Natural killer cell treated with Interleukin-12 subunit alpha and Interleukin-12 subunit beta and Interleukin-15 and Interleukin-18, amount 100 ng/mL, for 72 hours (primary cell): ENCODE results near the gene TPI1. TPM values are rescaled to one million over a fixed set of nuclear protein-coding genes. Genes with fewer than 3 reads are reported as not detected.

ENCODE experiments used
- ATAC-seq, 2 donors: fragments of 150-1000 bp; cut with Tn5 transposase in 1 of 2; sonication (Bioruptor Pico), chemical (Tn5 transposase) in 1 of 2; 2 replicates each; pipeline ENCODE4 v1.10.0; 2021
- DNase-seq: peaks from one replicate; pipeline ENCODE4 v3.0.0; 2022; ENCODE audit warnings: low spot score
- H3K27ac Mint-ChIP-seq, 2 donors: 1 replicate in 1 of 2; 2 replicates in 1 of 2; pipeline ENCODE4 v1.8.0; 2022; ENCODE audit warnings: mixed read lengths in 2 of 2, mild to moderate bottlenecking in 1 of 2, moderate library complexity in 1 of 2
- H3K27me3 Mint-ChIP-seq, 2 donors: 1 replicate in 1 of 2; 2 replicates in 1 of 2; pipeline ENCODE4 v1.8.0; 2022; ENCODE audit warnings: mixed read lengths in 2 of 2
- H3K36me3 Mint-ChIP-seq: one replicate; pipeline ENCODE4 v1.8.0; 2022; ENCODE audit warnings: mixed read lengths
- H3K4me1 Mint-ChIP-seq, 2 donors: 1 replicate in 1 of 2; 2 replicates in 1 of 2; pipeline ENCODE4 v1.8.0; 2022; ENCODE audit warnings: low read depth in 2 of 2, mixed read lengths in 2 of 2, mild to moderate bottlenecking in 1 of 2
- H3K4me3 Mint-ChIP-seq: one replicate; pipeline ENCODE4 v1.8.0; 2022; ENCODE audit warnings: mixed read lengths
- H3K9me3 Mint-ChIP-seq: 2 replicates; pipeline ENCODE4 v1.8.0; 2022; ENCODE audit warnings: mixed read lengths
- total RNA-seq, 2 donors: library from RNA; stranded (reverse); gene quantifications; one replicate each; pipeline ENCODE4 v1.2.3, GENCODE V29; 2022

TPI1 gene
- total RNA-seq, 2 donors from 2014 or later, result 1,157 to 1,903 TPM

- Mint-ChIP-seq H3K9me3 (no peaks in the 10 kb centered on the region), H3K4me3 (no peak overlapping the region), H3K27ac (no peak overlapping the region), H3K36me3 (no peaks in the 10 kb centered on the region), H3K4me1 (peaks cover 13 to 15% of the 10 kb centered on the region in 2 donors), H3K27me3 (peaks cover 0 to 7% of the 10 kb centered on the region in 2 donors)
- DNase-seq, result no peak
- ATAC-seq, result no peak
These were observed 42.3 kb downstream of the TPI1 start for GRCh38 chr12:6909421-6910145.

DNA sequence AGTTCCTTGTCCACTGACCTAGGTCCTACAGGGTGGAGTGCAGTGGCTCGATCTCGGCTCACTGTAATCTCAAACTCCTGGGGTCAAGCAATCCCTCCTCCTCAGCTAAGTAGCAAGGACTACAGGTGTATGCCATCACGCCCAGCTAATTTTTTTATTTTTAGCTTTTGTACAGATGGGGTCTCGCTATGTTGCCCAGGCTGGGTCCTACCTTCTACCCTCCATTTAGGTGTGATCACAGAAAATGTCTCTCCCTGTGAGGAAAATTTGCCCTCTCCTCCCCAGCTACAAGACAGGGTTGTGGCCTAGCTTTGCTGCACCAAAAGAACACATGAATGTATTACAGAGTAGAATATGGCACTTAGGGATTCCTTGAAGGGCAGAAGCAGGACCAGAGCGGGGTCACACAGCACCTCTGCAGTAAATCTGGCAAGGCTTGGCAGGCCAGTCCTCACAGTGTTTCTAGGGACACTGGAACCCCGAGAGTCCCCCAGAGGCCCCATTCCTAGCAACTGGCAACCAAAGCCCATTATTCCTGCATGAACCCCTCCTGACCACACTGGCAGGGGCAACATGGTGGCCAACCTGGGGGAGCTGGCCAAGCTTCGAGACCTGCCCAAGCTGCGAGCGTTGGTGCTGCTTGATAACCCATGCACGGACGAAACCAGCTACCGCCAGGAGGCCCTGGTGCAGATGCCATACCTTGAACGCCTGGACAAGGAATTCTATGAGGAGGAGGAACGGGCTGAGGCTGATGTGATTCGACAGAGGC is 45.0 kb downstream of the TPI1 start:
- DNase-seq, result no peak
- no peaks in the 10 kb centered on the region for H3K9me3 Mint-ChIP-seq
- H3K4me1 Mint-ChIP-seq, result peaks cover 26% of the 10 kb centered on the region in 2 donors
- ATAC-seq, result no peak
- peak overlapping the region; percentile 67 to 80 for H3K27ac Mint-ChIP-seq
- peaks cover 0 to 7% of the 10 kb centered on the region in 2 donors for H3K27me3 Mint-ChIP-seq
- peak overlapping the region; percentile 95 for H3K4me3 Mint-ChIP-seq
- H3K36me3 Mint-ChIP-seq, result no peaks in the 10 kb centered on the region

- Mint-ChIP-seq H3K36me3 (no peaks in the 10 kb centered on the region), H3K27ac (peak within 1 kb of the TSS; percentile 67 to 80), H3K4me1 (peaks cover 26% of the 10 kb centered on the region in 2 donors), H3K9me3 (no peaks in the 10 kb centered on the region), H3K4me3 (peak within 1 kb of the TSS; percentile 95), H3K27me3 (peaks cover 0 to 7% of the 10 kb centered on the region in 2 donors)
- peak; percentile 95 to 96 for ATAC-seq
- DNase-seq, result peak; percentile 85
These were observed 47.1 kb downstream of the TPI1 start, which contains the start of gene ENO2 for GRCh38 chr12:6914246-6914946. TSS of gene ENO2 (plus strand) at chr12:6914580. CDS start at chr12:6915833, 1,253 bp downstream.

DNA sequence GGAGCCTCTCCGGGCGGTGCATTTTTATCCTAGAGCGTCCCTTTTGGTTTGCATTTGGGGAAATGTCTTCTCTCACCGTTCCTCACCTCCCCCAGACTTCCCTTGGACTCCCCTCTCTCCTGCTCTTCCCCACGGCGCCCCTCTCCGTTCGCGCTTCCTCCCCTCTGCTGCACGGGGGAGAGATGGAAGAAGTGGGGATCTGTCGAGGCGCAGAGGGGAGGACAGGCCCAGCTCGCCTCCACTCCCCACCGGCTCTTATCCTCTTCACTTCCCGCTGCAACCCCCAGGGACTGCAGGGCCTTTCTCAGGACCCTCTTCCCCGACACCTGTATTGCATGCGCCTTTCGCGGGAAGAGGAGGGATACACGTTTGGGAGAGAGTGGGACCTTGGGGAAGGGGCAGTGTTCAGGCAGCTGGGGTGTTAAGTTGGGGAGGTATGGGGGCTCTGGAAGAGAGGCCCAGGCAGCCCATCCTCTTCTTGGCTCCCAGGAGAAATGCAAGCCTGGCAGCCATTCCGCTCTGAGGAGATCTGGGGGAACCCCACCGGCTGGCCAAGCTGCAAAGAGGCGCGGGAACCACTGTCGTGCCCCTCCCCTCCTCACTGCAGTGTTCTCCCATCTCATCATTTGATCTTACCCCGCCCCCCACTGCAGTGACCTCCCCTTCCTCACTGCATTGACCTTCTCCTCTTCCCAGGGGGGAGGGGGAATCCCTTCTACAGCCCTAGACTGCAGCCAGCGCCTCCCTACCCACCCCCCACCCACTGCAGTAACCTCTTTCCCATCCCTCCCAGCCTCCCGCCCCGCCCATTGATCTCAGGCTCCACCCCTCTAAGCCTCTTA is 47.8 kb downstream of the TPI1 start:
- peak overlapping the region; percentile 95 for H3K4me3 Mint-ChIP-seq
- H3K9me3 Mint-ChIP-seq, result no peaks in the 10 kb centered on the region
- H3K36me3 Mint-ChIP-seq, result no peaks in the 10 kb centered on the region

DNA sequence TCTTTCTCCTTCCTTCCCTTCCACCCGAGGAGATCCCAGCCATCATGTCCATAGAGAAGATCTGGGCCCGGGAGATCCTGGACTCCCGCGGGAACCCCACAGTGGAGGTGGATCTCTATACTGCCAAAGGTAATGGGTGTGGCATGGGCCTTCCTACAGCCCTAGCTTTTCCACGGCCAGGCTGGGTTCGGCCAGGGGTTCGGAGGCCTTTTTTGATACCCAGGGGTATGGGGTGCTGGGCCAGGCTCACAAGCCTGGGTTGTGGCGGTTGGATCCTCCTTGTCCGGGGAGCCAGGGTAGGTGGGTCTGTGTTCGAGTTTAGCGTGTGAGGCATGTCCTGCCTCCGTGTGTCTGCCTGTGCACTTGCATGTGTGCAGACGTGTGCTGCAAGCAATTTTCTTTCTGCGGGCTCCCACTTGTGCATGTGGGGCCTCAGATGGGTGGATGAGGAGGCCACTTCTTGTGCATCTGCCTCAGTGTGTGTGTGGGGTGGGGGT is 48.5 kb downstream of the TPI1 start:
- no peak for ATAC-seq
- H3K27ac Mint-ChIP-seq, result no peak overlapping the region
- DNase-seq, result no peak
- peak overlapping the region; percentile 95 for H3K4me3 Mint-ChIP-seq
- H3K36me3 Mint-ChIP-seq, result no peaks in the 10 kb centered on the region
- H3K4me1 Mint-ChIP-seq, result peaks cover 26 to 29% of the 10 kb centered on the region in 2 donors
- H3K9me3 Mint-ChIP-seq, result no peaks in the 10 kb centered on the region
- H3K27me3 Mint-ChIP-seq, result peaks cover 0 to 7% of the 10 kb centered on the region in 2 donors

More for the DNA sequence above, 47.8 kb downstream of the TPI1 start:
- Mint-ChIP-seq H3K27ac (peak overlapping the region; percentile 67 to 80), H3K27me3 (peaks cover 0 to 7% of the 10 kb centered on the region in 2 donors), H3K4me1 (peaks cover 26 to 29% of the 10 kb centered on the region in 2 donors)
- ATAC-seq (no peak), DNase-seq (no peak)

- Mint-ChIP-seq H3K4me3 (peak overlapping the region; percentile 95), H3K27ac (no peak overlapping the region), H3K36me3 (no peaks in the 10 kb centered on the region), H3K4me1 (peaks cover 26 to 29% of the 10 kb centered on the region in 2 donors), H3K9me3 (no peaks in the 10 kb centered on the region), H3K27me3 (peaks cover 0 to 7% of the 10 kb centered on the region in 2 donors)
- DNase-seq (no peak), ATAC-seq (no peak)
These were observed 49.3 kb downstream of the TPI1 start for GRCh38 chr12:6916426-6917200.

DNA sequence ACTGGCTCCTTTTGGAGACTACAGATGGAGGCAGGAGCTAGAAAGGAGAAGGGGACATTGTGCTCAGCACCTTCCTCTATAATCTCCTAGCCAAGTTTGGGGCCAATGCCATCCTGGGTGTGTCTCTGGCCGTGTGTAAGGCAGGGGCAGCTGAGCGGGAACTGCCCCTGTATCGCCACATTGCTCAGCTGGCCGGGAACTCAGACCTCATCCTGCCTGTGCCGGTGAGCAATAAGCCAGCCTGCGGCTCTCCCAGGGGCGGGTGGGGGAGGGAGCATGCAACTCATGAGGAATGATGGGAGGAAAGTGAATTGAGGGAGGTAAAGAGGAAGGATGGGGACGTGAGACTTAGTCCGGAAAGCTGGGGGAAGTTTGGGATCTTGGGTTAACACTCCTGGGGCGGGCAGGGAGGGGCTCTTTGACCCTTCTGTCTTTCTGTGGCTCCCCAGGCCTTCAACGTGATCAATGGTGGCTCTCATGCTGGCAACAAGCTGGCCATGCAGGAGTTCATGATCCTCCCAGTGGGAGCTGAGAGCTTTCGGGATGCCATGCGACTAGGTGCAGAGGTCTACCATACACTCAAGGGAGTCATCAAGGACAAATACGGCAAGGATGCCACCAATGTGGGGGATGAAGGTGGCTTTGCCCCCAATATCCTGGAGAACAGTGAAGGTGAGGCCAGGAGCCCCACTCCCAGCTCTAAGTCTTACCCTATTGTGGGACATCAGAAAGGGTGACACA is 50.3 kb downstream of the TPI1 start:
- H3K27me3 Mint-ChIP-seq, result peaks cover 0 to 6% of the 10 kb centered on the region in 2 donors
- no peak overlapping the region for H3K4me3 Mint-ChIP-seq
- no peak overlapping the region for H3K27ac Mint-ChIP-seq
- ATAC-seq, result no peak
- H3K36me3 Mint-ChIP-seq, result no peaks in the 10 kb centered on the region
- peaks cover 23 to 28% of the 10 kb centered on the region in 2 donors for H3K4me1 Mint-ChIP-seq
- DNase-seq, result no peak
- H3K9me3 Mint-ChIP-seq, result no peaks in the 10 kb centered on the region

GRCh38 chr12:6919588-6919987 is 52.3 kb downstream of the TPI1 start:
- no peak overlapping the region for H3K4me3 Mint-ChIP-seq
- DNase-seq (no peak), ATAC-seq (no peak)
- H3K9me3 Mint-ChIP-seq, result no peaks in the 10 kb centered on the region
- H3K27me3 Mint-ChIP-seq, result no peaks in the 10 kb centered on the region
- peaks cover 20 to 24% of the 10 kb centered on the region in 2 donors for H3K4me1 Mint-ChIP-seq
- no peaks in the 10 kb centered on the region for H3K36me3 Mint-ChIP-seq
- peak overlapping the region; percentile 3 to 11 for H3K27ac Mint-ChIP-seq

Other genes starting within 250 kb of the TPI1 start
- gene LPAR5, start 231.6 kb upstream of the TPI1 start, total RNA-seq, result 10 to 100 TPM in 1 of 2 donors, 1 to 10 TPM in 1; 5.6 to 10.6 TPM
- 1 to 10 TPM in 1 of 2 donors, under 1 TPM in 1; 0.98 to 2.1 TPM for gene ACRBP, start 220.1 kb upstream of the TPI1 start, total RNA-seq
- 10 to 100 TPM; 13.0 to 16.7 TPM for gene ING4, start 204.4 kb upstream of the TPI1 start, total RNA-seq
- 10 to 100 TPM; 81.1 to 90.0 TPM for gene ZNF384, start 178.2 kb upstream of the TPI1 start, total RNA-seq
- gene PIANP, start 166.7 kb upstream of the TPI1 start, total RNA-seq, result under 1 TPM in 1 of 2 donors, not detected in 1; 0.17 TPM
- gene COPS7A, start 143.5 kb upstream of the TPI1 start, total RNA-seq, result 10 to 100 TPM; 49.6 to 60.6 TPM
- gene MLF2, start 114.4 kb upstream of the TPI1 start, total RNA-seq, result 100 to 1,000 TPM in 1 of 2 donors, 10 to 100 TPM in 1; 98.3 to 124 TPM
- 10 to 100 TPM; 50.4 to 93.8 TPM for gene PTMS, start 101.2 kb upstream of the TPI1 start, total RNA-seq
- gene LAG3, start 95.0 kb upstream of the TPI1 start, total RNA-seq, result 100 to 1,000 TPM in 1 of 2 donors, 10 to 100 TPM in 1; 78.2 to 365 TPM
- gene CD4, start 78.0 kb upstream of the TPI1 start, total RNA-seq, result 1 to 10 TPM in 1 of 2 donors, under 1 TPM in 1; 0.43 to 5.4 TPM
- gene GPR162, start 45.7 kb upstream of the TPI1 start, total RNA-seq, result not detected
- gene P3H3, start 39.1 kb upstream of the TPI1 start, total RNA-seq, result 1 to 10 TPM in 1 of 2 donors, not detected in 1; 1.3 TPM
- not detected for gene GNB3, start 26.6 kb upstream of the TPI1 start, total RNA-seq
- gene CDCA3, start 16.2 kb upstream of the TPI1 start, total RNA-seq, result 100 to 1,000 TPM in 1 of 2 donors, 10 to 100 TPM in 1; 40.7 to 105 TPM
- gene USP5, start 15.4 kb upstream of the TPI1 start, total RNA-seq, result 100 to 1,000 TPM in 1 of 2 donors, 10 to 100 TPM in 1; 91.7 to 105 TPM
- gene SPSB2, start 5.8 kb downstream of the TPI1 start, total RNA-seq, result 1 to 10 TPM; 6.0 to 6.9 TPM
- gene LRRC23, start 37.3 kb downstream of the TPI1 start, total RNA-seq, result 1 to 10 TPM; 3.2 to 7.1 TPM
- 100 to 1,000 TPM; 151 to 158 TPM for gene ENO2, start 47.0 kb downstream of the TPI1 start, total RNA-seq
- 10 to 100 TPM; 36.5 to 62.2 TPM for gene ATN1, start 60.4 kb downstream of the TPI1 start, total RNA-seq
- gene RNU7-1, start 76.3 kb downstream of the TPI1 start, total RNA-seq, result not detected
- 100 to 1,000 TPM in 1 of 2 donors, 10 to 100 TPM in 1; 89.7 to 106 TPM for gene C12orf57, start 76.5 kb downstream of the TPI1 start, total RNA-seq
- gene PTPN6, start 83.8 kb downstream of the TPI1 start, total RNA-seq, result 100 to 1,000 TPM in 1 of 2 donors, 10 to 100 TPM in 1; 71.6 to 131 TPM
- gene PHB2, start 103.1 kb downstream of the TPI1 start, total RNA-seq, result 100 to 1,000 TPM; 227 to 350 TPM
- gene EMG1, start 103.4 kb downstream of the TPI1 start, total RNA-seq, result 100 to 1,000 TPM in 1 of 2 donors, 10 to 100 TPM in 1; 74.9 to 141 TPM
- gene LPCAT3, start 150.9 kb downstream of the TPI1 start, total RNA-seq, result 10 to 100 TPM; 25.4 to 31.9 TPM
- gene C1S, start 193.2 kb downstream of the TPI1 start, total RNA-seq, result 1 to 10 TPM; 1.3 to 4.3 TPM
- gene C1R, start 224.9 kb downstream of the TPI1 start, total RNA-seq, result 1 to 10 TPM; 1.6 to 1.7 TPM
- 10 to 100 TPM; 24.8 to 29.1 TPM for gene C1RL, start 241.7 kb downstream of the TPI1 start, total RNA-seq